ENCODE results near the gene ABHD12. TPM values are rescaled to one million over a fixed set of nuclear protein-coding genes. Genes with fewer than 3 reads are reported as not detected.

Gene ABHD12
- total RNA-seq, 2 donors from 2014 or later: 54.2 to 60.6 TPM

GRCh38 chr20:25368976-25369375 lies 21.7 kb downstream of the ABHD12 start:
- DNase-seq: no peak
- intact Hi-C loops (cut with DNase I): no loop called here
- Histone ChIP-seq H3K9me3 (no peaks in the 10 kb centered on the region), H3K27ac (no peak overlapping the region), H3K4me3 (no peak overlapping the region), H3K4me1 (no peaks in the 10 kb centered on the region), H3K36me3 (no peaks in the 10 kb centered on the region), H3K9ac (ENCODE audit: low read depth in 2 of 2, low read length in 2 of 2) (no peak overlapping the region), H3K27me3 (no peaks in the 10 kb centered on the region)
- TF ChIP-seq CTCF (IDR thresholded peaks at IDR 0.05): no peak

DNA sequence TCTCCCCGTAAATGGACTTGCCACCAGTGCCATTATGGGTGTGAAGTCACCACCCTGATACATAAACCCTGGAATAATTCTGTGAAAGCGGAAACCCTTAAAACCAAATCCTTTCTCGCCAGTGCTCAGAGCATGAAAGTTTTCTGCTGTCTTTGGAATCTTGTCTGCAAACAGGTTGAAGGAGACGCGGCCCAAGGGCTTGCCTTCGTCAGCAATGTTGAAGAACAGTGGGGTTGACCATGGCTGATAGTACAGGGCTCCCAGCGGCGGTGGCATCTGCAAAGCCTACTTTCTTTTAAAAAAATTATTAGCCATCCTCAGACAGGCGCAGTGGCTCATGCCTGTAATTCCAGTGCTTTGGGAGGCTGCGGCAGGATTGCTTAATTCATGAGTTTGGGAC lies 22.1 kb downstream of the ABHD12 start:
- H3K4me1 ChIP-seq: no peaks in the 10 kb centered on the region
- TF ChIP-seq CTCF (IDR thresholded peaks at IDR 0.05): no peak
- intact Hi-C loops (cut with DNase I): no loop called here
- no peaks in the 10 kb centered on the region for H3K9me3 ChIP-seq
- H3K27me3 ChIP-seq: no peaks in the 10 kb centered on the region
- no peaks in the 10 kb centered on the region for H3K36me3 ChIP-seq
- no peak overlapping the region for H3K27ac ChIP-seq
- H3K9ac ChIP-seq (ENCODE audit: low read depth in 2 of 2, low read length in 2 of 2): no peak overlapping the region
- DNase-seq: no peak
- H3K4me3 ChIP-seq: no peak overlapping the region

GRCh38 chr20:25364879-25365699 lies 25.5 kb downstream of the ABHD12 start:
- Histone ChIP-seq H3K4me3 (no peak overlapping the region), H3K27ac (no peak overlapping the region), H3K4me1 (no peaks in the 10 kb centered on the region), H3K27me3 (no peaks in the 10 kb centered on the region), H3K9me3 (no peaks in the 10 kb centered on the region), H3K36me3 (no peaks in the 10 kb centered on the region), H3K9ac (ENCODE audit: low read depth in 2 of 2, low read length in 2 of 2) (no peak overlapping the region)
- TF ChIP-seq CTCF (IDR thresholded peaks at IDR 0.05): no peak
- DNase-seq: no peak
- intact Hi-C loops (cut with DNase I): no loop called here

DNA sequence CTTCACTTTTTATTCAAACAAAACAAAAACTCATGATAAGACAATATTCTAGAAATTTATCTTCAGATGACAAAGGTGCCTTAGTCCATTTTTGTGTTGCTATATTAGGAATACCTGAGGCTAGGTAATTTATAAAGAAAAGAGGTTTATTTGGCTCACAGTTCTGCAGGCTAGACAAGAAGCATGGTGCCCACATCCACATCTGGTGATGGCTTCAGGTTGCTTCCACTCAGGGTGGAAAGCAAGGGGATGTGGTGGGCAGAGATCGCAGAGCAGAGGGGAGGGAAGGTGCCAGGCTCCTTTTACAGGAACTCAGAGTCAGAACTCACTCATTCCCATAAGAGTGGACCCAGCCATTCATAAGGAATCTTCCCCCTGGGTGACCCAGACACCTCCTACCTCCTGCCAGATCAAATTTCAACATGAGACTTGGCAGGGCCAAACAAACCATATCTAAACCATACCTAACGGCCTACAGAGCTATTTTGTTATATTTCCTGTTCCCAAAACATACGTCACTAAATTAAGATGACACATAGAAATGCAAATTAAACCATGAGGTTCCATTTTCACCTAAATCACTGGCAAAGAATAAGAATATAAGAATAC lies 26.4 kb downstream of the ABHD12 start:
- H3K4me3 ChIP-seq: no peak overlapping the region
- intact Hi-C loops (cut with DNase I): no loop called here
- H3K9me3 ChIP-seq: no peaks in the 10 kb centered on the region
- H3K4me1 ChIP-seq: no peaks in the 10 kb centered on the region
- no peak overlapping the region for H3K27ac ChIP-seq
- no peak overlapping the region for H3K9ac ChIP-seq (ENCODE audit: low read depth in 2 of 2, low read length in 2 of 2)
- TF ChIP-seq CTCF (IDR thresholded peaks at IDR 0.05): no peak
- no peaks in the 10 kb centered on the region for H3K27me3 ChIP-seq
- H3K36me3 ChIP-seq: no peaks in the 10 kb centered on the region
- no peak for DNase-seq

DNA sequence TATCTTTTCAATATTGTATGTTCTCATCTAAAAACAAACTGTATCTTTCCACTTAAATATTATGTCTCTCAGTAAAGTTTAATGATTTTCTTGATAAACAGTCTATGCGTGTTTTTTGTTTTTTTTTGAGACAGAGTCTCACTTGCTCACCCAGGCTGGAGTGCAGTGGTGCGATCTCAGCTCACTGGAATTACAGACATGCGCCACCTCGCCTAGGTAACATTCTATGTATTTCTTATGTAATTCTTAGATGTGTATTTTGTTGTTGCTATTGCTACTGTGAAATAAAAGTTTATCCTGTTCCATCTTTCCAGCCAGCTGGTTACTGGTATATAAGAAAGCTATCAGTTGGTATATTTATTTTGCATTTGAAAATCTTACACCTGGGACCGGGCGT lies 29.4 kb downstream of the ABHD12 start:
- no peaks in the 10 kb centered on the region for H3K4me1 ChIP-seq
- no peaks in the 10 kb centered on the region for H3K36me3 ChIP-seq
- H3K9ac ChIP-seq (ENCODE audit: low read depth in 2 of 2, low read length in 2 of 2): no peak overlapping the region
- TF ChIP-seq CTCF (IDR thresholded peaks at IDR 0.05): no peak
- H3K27ac ChIP-seq: no peak overlapping the region
- H3K4me3 ChIP-seq: no peak overlapping the region
- H3K9me3 ChIP-seq: no peaks in the 10 kb centered on the region
- intact Hi-C loops (cut with DNase I): no loop called here
- DNase-seq: no peak
- no peaks in the 10 kb centered on the region for H3K27me3 ChIP-seq
